HS-27A (cell line): ENCODE results near the gene ZBTB7A.

Source experiments
- DNase-seq: peaks from one replicate; pipeline ENCODE4 v3.0.0-alpha.2; 2012; ENCODE audit warnings: low read depth, missing footprints

ZBTB7A gene

GRCh38 chr19:4067396-4068046, 822 bp upstream of the ZBTB7A start:
- no peak for DNase-seq

DNA sequence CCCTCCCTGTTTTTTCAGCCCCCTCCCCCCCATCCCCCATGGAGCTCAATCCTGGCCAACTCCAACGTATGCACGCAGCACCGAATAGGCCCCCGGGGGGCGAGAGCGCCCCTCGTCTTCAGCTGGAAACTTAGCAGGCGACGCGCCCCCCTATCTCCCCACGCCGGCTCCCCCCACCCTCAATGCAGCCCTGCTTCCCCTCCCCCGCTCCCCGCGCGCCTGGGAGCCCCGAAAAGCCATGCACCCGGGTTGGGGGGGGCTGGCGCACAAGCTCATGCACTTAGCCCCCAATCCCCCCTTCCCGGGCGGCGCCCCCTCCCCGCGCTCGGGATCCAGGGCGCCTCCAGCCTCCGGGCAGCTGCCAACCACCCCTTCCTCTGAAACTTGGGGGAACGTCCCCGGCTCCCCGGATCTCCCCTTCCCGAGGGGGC, 508 bp downstream of the ZBTB7A start:
- DNase-seq, result no peak

GRCh38 chr19:4065430-4066175, 1.1 kb downstream of the ZBTB7A start:
- no peak for DNase-seq

GRCh38 chr19:4064496-4065260, 2.0 kb downstream of the ZBTB7A start:
- DNase-seq, result no peak

DNA sequence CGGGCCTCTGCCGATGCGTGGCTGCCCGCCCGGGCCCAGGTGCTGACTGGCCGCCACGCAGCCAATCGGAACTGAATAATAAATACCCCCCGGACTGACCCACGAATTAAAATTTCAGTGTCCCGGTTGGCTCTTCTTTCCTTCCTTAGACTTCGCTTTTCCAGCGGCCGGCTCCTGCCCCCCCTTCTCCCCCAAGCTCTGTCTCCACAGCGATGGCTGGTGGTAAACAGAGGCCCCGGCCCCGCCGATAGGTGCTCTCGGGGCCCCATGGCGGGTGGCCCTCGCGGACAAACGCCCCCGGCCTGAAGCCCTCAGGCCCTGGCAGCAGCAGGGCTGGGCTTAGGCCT, 2.6 kb downstream of the ZBTB7A start:
- no peak for DNase-seq

- DNase-seq, result no peak
Measured at GRCh38 chr19:4063369-4064148, 3.1 kb downstream of the ZBTB7A start.

GRCh38 chr19:4062419-4063368, 4.0 kb downstream of the ZBTB7A start:
- no peak for DNase-seq

DNA sequence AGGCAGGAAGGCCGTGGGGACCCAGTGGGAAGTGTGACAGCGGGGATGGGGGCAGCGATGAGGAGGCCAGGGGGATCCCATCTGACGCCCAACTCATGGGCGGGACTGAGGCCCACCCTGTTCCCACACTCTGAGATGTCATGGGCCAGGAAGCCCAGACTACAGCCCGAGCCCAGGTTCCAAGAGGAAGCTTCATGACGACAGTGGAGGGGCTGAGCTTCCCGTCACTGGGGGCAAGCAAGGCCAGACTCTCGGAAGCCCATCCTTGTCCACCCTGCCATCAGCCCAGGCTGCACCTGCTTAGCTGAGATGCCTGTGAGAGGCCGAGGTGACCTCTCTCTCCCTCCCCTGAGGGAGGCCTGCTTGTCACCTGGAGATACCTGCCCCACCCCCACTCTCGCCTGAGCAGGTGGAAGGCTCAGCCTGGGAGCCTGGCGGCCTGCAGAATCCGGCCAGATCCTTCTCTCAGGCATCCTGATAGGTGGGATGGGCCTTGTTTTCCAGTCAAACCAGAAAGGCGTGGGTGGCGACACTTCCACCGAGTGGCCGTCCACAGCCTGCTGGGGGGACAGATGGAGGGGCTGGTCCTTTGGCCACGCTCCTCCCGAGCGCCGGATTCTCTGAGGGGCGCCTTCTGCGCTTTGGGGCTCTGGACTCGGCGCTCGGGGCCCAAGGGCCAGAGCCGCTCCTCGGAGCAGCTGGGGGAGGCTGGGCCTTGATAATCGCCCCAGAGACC, 4.8 kb downstream of the ZBTB7A start:
- no peak for DNase-seq

GRCh38 chr19:4061178-4061682, 5.5 kb downstream of the ZBTB7A start:
- no peak for DNase-seq

DNA sequence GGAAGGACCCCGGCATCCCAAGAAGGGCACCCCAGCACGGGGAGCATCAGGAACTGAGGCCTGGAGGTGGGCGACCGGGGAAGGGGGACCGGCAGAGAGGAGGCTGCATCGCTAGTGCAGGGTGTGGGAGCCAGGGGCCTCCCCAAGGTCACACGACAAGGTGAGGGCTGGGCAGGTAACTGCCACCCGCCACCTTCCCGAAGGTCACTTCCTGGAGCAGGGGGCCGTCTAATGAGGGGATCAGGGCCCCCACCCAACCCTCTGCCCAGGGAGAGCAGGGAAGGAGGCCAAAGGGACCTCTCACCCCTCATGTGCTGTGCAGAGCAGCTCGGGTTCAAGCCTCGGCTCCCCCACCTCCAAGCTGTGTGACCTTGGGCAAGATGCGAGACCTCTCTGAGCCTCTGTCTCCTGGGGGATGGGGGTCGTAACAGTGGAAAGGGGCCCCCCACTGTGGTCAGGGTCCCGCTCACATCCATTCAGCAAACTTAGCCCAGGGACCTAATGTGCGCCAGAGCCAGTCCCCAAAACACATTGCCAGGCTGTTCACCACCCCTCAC, 6.0 kb downstream of the ZBTB7A start:
- no peak for DNase-seq

DNA sequence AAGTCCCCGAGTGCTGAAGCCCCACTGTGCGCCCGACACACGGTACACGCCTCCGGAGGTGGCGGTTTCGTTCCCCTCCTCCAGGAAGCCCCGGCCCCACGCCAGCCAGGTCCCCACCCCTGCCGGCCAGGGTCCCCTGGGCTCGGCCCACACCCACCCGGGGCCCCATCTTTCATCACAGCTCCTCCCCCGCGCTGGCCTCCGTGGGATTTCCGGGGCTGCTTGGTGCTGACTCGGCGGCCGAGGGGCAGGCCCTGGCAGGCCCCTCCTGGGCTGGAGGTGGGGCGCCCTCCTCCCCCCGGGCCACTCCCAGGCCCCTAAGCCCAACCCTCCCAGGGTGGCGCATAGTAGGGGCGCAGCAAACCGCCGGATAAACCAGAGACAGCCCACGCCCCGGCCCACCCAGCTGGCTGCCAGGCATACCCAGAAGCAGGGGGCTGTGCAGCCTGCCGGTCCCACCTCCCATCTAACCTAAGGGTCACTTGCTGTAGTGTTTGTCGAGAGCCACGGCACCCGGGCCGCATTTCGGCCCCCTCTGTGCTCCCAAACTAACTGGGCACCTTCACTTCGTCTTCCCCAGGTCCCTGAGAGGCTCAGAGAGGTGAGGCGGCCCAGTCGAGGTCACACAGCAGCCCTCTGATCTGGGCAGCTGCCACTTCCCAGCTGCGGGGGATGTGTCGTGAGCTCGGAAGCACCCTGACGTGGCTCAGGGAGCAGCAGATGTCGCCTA, 6.6 kb downstream of the ZBTB7A start:
- DNase-seq, result no peak

DNA sequence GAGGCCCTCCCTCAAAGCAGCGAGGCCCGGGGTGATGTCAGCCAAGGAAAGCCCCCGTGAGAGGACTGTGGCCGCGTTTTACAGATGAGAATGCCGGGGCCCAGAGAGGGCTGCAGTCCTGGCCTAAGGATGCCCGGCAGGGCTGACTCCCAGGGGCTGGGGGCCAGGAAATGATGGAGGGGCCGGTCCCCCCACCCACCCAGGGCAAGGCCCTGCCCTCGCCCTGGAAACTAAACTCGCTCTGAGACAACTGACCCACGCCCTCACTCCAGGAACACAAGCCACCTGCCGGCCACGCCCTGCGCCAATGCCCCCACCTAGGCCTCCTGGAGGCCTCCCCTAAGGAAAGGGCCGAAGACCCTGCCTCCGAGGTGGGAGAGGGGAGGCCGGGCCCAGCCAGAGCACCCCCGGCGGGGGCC, 7.2 kb downstream of the ZBTB7A start:
- DNase-seq, result no peak

GRCh38 chr19:4058693-4059452, 7.8 kb downstream of the ZBTB7A start:
- no peak for DNase-seq

DNA sequence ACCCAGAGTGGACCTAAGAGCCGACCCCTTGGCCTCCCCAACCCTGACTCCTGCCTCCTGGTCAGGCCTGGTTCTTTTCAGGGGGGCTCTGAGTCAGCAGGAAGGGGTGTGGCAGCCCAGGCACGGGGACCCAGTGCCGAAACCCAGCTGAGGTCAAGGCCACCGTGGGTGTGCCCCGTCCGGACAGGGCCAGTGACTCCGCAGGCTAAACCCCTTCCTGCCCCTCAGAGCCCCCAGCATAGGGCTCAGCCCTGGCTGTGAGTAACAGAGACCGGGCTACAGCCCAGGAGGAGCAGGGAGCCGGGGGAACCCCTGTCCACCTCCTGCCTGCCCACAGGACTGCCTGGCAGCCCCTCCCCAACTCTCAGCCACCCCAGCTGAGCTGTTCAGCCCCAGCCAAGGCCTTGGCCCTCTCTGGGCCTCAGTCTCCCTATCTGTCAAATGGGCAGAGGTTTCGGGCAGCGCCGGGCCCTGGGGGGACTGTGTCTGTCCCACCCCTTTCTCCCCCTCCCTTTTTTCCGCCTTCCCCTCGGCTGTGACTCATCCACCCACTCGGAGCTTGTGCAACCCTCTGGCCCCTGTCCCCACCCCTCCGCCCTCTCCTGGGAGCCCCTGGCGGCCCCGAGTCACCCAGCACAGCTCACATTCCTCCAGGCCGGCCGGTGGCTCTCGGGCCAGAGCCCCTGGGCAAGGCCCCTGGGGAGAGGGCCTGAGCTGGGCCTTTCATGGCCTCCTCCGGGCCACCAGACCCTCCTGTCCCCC, 8.6 kb downstream of the ZBTB7A start:
- no peak for DNase-seq

DNA sequence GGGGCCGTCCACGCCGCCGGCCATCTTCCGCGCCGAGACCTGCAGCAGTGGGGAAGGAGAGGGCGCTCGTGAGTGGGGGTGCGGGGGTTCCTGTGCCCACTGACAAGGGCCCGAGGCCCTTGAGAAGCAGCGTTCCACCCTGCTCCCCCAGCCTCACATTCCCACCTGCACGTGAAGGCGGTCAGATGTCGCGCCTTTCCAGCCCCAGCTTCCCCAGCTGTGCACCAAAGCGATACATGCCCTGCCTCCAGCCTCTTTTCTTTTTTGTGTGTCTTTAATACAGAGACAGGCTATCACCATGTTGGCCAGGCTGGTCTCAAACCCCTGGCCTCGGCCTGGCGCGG, 11.5 kb downstream of the ZBTB7A start:
- no peak for DNase-seq

- DNase-seq, result no peak
Measured at GRCh38 chr19:4054441-4055208, 12.1 kb downstream of the ZBTB7A start.
